Parathyroid adenoma (tissue), 2 donors: ENCODE data around the gene CHST14.

Experiments
- H2AFZ ChIP-seq: fragments of 300-600 bp; sonication (generic); one replicate; pipeline ENCODE4 v1.7.0; 2017; ENCODE audit warnings: antibody characterized with exemption, mild to moderate bottlenecking
- H3K27ac ChIP-seq: fragments of 300-600 bp; sonication (generic); one replicate; pipeline ENCODE4 v1.7.0; 2017
- H3K27me3 ChIP-seq: fragments of 300-600 bp; sonication (generic); one replicate; pipeline ENCODE4 v1.7.0; 2017; ENCODE audit warnings: low read length; ENCODE audit not compliant: control insufficient read depth, insufficient read depth
- H3K36me3 ChIP-seq: fragments of 300-600 bp; sonication (generic); one replicate; pipeline ENCODE4 v1.7.0; 2017; ENCODE audit warnings: low read length; ENCODE audit not compliant: control insufficient read depth, insufficient read depth
- H3K4me1 ChIP-seq: fragments of 300-600 bp; sonication (generic); one replicate; pipeline ENCODE4 v1.7.0; 2017; ENCODE audit warnings: control low read depth
- H3K4me2 ChIP-seq: fragments of 300-600 bp; sonication (generic); one replicate; pipeline ENCODE4 v1.7.0; 2017; ENCODE audit warnings: low read length
- H3K4me3 ChIP-seq: fragments of 300-600 bp; sonication (generic); one replicate; pipeline ENCODE4 v1.7.0; 2017; ENCODE audit warnings: low read depth, low read length
- H3K79me2 ChIP-seq: fragments of 300-600 bp; sonication (generic); one replicate; pipeline ENCODE4 v1.7.0; 2017; ENCODE audit warnings: control low read depth
- H3K9ac ChIP-seq: fragments of 300-600 bp; sonication (generic); one replicate; pipeline ENCODE4 v1.7.0; 2017; ENCODE audit warnings: mild to moderate bottlenecking
- H3K9me3 ChIP-seq: fragments of 300-600 bp; sonication (generic); one replicate; pipeline ENCODE4 v1.7.0; 2017; ENCODE audit warnings: low read length; ENCODE audit not compliant: control insufficient read depth
- CTCF ChIP-seq: fragments of 300-600 bp; sonication (generic); IDR thresholded peaks from one replicate; pipeline ENCODE4 v1.7.0; 2017; ENCODE audit warnings: antibody characterized with exemption, mild to moderate bottlenecking
- donor health status: primary hyperparathyroidism.

Gene CHST14

GRCh38 chr15:40474581-40474980 lies 3.8 kb downstream of the CHST14 start:
- H3K79me2 ChIP-seq: no peaks in the 10 kb centered on the region
- no peak overlapping the region for H2AFZ ChIP-seq
- H3K4me2 ChIP-seq: no peak overlapping the region
- H3K9ac ChIP-seq: no peak overlapping the region
- H3K9me3 ChIP-seq: no peaks in the 10 kb centered on the region
- no peak for TF ChIP-seq CTCF
- H3K4me3 ChIP-seq: no peak overlapping the region
- H3K27ac ChIP-seq: no peak overlapping the region
- no peaks in the 10 kb centered on the region for H3K36me3 ChIP-seq
- no peaks in the 10 kb centered on the region for H3K4me1 ChIP-seq
- no peaks in the 10 kb centered on the region for H3K27me3 ChIP-seq

DNA sequence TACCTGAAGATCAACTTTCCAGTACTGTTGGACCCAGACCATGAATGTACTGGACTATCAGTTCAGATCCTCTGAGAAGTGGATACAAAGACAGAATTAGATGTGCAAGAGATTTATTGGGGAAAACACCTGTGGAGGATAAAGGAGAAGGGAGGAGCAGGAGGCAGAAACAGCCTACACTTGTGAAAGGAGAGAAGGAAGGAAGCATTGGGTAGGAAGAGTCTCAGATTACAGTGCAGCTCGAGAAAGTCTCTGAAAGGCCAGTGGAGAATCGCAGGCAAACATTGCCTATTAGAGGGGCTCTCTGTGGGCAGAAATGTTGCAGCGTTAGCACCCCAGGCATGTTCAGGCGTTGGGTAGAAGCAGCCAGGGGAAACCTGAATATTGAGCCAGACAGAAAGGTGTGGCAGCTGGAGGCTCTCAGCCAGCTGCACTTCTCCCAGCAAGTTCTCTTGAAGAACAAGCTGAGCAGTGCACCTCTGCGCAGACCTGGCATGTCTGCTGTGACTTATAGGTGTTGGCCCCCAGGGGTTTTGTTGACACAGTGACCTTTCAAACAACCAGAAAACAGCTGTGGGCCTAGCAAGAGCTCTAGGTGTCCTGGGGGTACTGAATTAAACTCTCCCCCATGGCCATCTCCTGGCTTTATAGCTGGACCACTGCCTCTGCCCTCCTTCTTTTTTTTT lies 7.0 kb downstream of the CHST14 start:
- Histone ChIP-seq H3K27me3 (no peaks in the 10 kb centered on the region), H3K9me3 (no peaks in the 10 kb centered on the region), H3K79me2 (no peaks in the 10 kb centered on the region), H3K9ac (no peak overlapping the region), H3K4me3 (no peak overlapping the region), H3K4me1 (no peaks in the 10 kb centered on the region), H3K4me2 (no peak overlapping the region), H3K27ac (no peak overlapping the region), H3K36me3 (no peaks in the 10 kb centered on the region), H2AFZ (no peak overlapping the region)
- no peak for TF ChIP-seq CTCF

DNA sequence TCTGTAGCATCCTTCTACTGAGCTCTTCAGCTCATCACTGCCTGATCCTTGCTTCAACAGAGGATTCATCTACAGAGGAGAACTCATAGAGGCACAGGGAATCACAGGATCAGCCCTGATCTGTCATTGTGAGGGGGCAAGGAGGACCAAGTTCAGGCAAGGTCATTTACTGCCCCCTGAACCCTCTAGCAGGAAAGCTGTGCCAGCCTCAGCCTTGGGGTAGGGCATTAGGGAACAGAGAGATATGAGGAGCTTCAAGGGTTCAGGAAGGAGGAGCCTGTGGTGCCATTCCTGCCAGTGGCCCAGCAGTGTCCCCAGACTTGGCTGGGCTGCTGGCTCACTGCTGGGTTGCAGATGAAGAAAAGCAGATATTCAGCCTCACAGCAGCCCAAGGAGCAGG lies 8.2 kb downstream of the CHST14 start:
- H3K9me3 ChIP-seq: no peaks in the 10 kb centered on the region
- no peaks in the 10 kb centered on the region for H3K4me1 ChIP-seq
- no peaks in the 10 kb centered on the region for H3K79me2 ChIP-seq
- no peaks in the 10 kb centered on the region for H3K27me3 ChIP-seq
- no peak overlapping the region for H3K4me3 ChIP-seq
- no peak overlapping the region for H3K27ac ChIP-seq
- no peak overlapping the region for H3K4me2 ChIP-seq
- no peak for TF ChIP-seq CTCF
- H2AFZ ChIP-seq: no peak overlapping the region
- H3K9ac ChIP-seq: no peak overlapping the region
- H3K36me3 ChIP-seq: no peaks in the 10 kb centered on the region

- H3K27me3 ChIP-seq: no peaks in the 10 kb centered on the region
- no peak for TF ChIP-seq CTCF
- no peaks in the 10 kb centered on the region for H3K4me1 ChIP-seq
- no peak overlapping the region for H2AFZ ChIP-seq
- no peak overlapping the region for H3K4me3 ChIP-seq
- no peak overlapping the region for H3K27ac ChIP-seq
- H3K79me2 ChIP-seq: no peaks in the 10 kb centered on the region
- H3K4me2 ChIP-seq: no peak overlapping the region
- H3K9ac ChIP-seq: no peak overlapping the region
- H3K36me3 ChIP-seq: no peaks in the 10 kb centered on the region
- no peaks in the 10 kb centered on the region for H3K9me3 ChIP-seq
Measured at GRCh38 chr15:40481341-40482074, 10.7 kb downstream of the CHST14 start.

DNA sequence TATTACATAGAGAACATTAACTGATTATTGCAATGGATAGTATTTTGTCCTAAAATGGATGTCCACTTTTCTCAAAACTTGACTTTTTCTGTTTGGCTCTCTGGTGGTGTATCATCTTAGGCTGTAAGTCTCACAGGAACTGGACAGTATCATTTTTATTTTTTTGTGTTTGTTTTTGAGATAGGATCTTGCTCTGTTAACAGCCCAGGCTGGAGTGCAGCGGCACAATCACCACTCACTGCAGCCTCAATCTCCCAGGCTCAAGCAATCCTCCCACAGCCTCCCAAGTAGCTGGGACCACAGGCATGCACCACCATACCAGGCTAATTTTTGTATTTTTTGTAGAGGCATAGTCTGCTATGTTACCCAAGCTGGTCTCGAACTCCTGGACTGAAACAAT lies 13.1 kb downstream of the CHST14 start:
- H3K9ac ChIP-seq: no peak overlapping the region
- no peaks in the 10 kb centered on the region for H3K36me3 ChIP-seq
- H3K9me3 ChIP-seq: no peaks in the 10 kb centered on the region
- no peak overlapping the region for H3K4me3 ChIP-seq
- H3K27ac ChIP-seq: no peak overlapping the region
- no peak for TF ChIP-seq CTCF
- no peaks in the 10 kb centered on the region for H3K4me1 ChIP-seq
- no peaks in the 10 kb centered on the region for H3K79me2 ChIP-seq
- no peak overlapping the region for H2AFZ ChIP-seq
- no peak overlapping the region for H3K4me2 ChIP-seq
- no peaks in the 10 kb centered on the region for H3K27me3 ChIP-seq
